ENCODE measurements around the gene CFAP46. TPM values are rescaled to one million over a fixed set of nuclear protein-coding genes. Genes with fewer than 3 reads are reported as not detected.

CFAP46 gene
- polyA plus RNA-seq, 1 of the 3 experiments (the other 2 are of a cell fraction) = 3.9 TPM

GRCh38 chr10:132810807-132811700 is 131.3 kb downstream of the CFAP46 start:
- no peak for TF ChIP-seq TAF1 (IDR thresholded peaks at IDR 0.05; ENCODE audit: borderline replicate concordance, low read depth, low read length)
- no peak for TF ChIP-seq MXI1 (IDR thresholded peaks at IDR 0.05; ENCODE audit: low read depth, low read length)
- TF ChIP-seq TEAD4 (IDR thresholded peaks at IDR 0.05; ENCODE audit: borderline replicate concordance, insufficient read depth) = no peak
- no peak for TF ChIP-seq EZH2phosphoT487 (IDR thresholded peaks at IDR 0.05; ENCODE audit: borderline replicate concordance, low read depth)
- no peak for TF ChIP-seq RAD21 (IDR thresholded peaks at IDR 0.05; ENCODE audit: low read length)
- TF ChIP-seq USF2 (IDR thresholded peaks at IDR 0.05; ENCODE audit: borderline replicate concordance, low read depth, low read length) = no peak
- TF ChIP-seq RFX5 (IDR thresholded peaks at IDR 0.05; ENCODE audit: low read length) = no peak
- no peak for TF ChIP-seq JUND (IDR thresholded peaks at IDR 0.05)
- no peak for TF ChIP-seq REST (IDR thresholded peaks at IDR 0.05; ENCODE audit: low read depth, low read length)
- TF ChIP-seq RCOR1 (IDR thresholded peaks at IDR 0.05; ENCODE audit: low read length) = no peak
- no peak for TF ChIP-seq CHD2 (IDR thresholded peaks at IDR 0.05; ENCODE audit: low read length, partially characterized antibody)
- no peak for TF ChIP-seq IRF3 (IDR thresholded peaks at IDR 0.05; ENCODE audit: low read depth, low read length)
- no peak for TF ChIP-seq ZBTB33 (IDR thresholded peaks at IDR 0.05; ENCODE audit: borderline replicate concordance, low read depth)
- no peak for TF ChIP-seq GATA2 (CRISPR knock-in tag; IDR thresholded peaks at IDR 0.05)
- TF ChIP-seq PBX3 (IDR thresholded peaks at IDR 0.05) = no peak
- no peak for TF ChIP-seq TCF12 (IDR thresholded peaks at IDR 0.05)
- TF ChIP-seq GABPA (IDR thresholded peaks at IDR 0.05; ENCODE audit: low read depth) = no peak
- TF ChIP-seq SIN3A (IDR thresholded peaks at IDR 0.05; ENCODE audit: borderline replicate concordance, low read depth, low read length) = no peak
- TF ChIP-seq FOSL2 (IDR thresholded peaks at IDR 0.05; ENCODE audit: borderline replicate concordance, low read depth) = no peak
- no peak for TF ChIP-seq MEF2A (IDR thresholded peaks at IDR 0.05; ENCODE audit: borderline replicate concordance, low read depth)
- no peaks in the 10 kb centered on the region for H3K9me3 ChIP-seq
- no peak overlapping the region for H2AFZ ChIP-seq (ENCODE audit: low read depth)
- no peaks in the 10 kb centered on the region for H4K20me1 ChIP-seq (ENCODE audit: insufficient read depth)
- no peak overlapping the region for H3K4me2 ChIP-seq
- ChIA-PET CTCF (interaction anchor here (0.6 to 1.4 kb wide), 2 partner anchors 157 to 302 kb away, joined by 3 to 4 read pairs; no protein-coding TSS in a partner anchor), POLR2A (no interaction called here)
- no peaks in the 10 kb centered on the region for H3K9me2 ChIP-seq
- H3K4me3 ChIP-seq (ENCODE audit: low read depth in 2 of 2, low read length in 1 of 2) = no peak overlapping the region
- H3K4me1 ChIP-seq (ENCODE audit: control insufficient read depth in 1 of 2, insufficient read depth in 2 of 2, low read depth in 1 of 2, low read length in 1 of 2) = no peaks in the 10 kb centered on the region; a peak in 1 of 4 replicates
- H3K27me3 ChIP-seq (ENCODE audit: insufficient read depth) = no peaks in the 10 kb centered on the region
- no peaks in the 10 kb centered on the region for H3F3A ChIP-seq (replicated peaks; ENCODE audit: insufficient read depth)
- H3K79me2 ChIP-seq (ENCODE audit: insufficient read depth) = no peaks in the 10 kb centered on the region
- H3K36me3 ChIP-seq (replicated peaks in 1 of 2; ENCODE audit: control insufficient read depth in 1 of 2, insufficient read depth in 2 of 2, low read length in 1 of 2) = no peaks in the 10 kb centered on the region
- no peak for DNase-seq
- WGBS (ENCODE audit: low lambda C conversion rate) = 57% methylated on average over 21 of the region's 33 CpGs
- no peak overlapping the region for H3K27ac ChIP-seq (ENCODE audit: low read depth in 2 of 2, low read length in 1 of 2)
- H3K9ac ChIP-seq = no peak overlapping the region
